IMR-90 (cell line): ENCODE data around the gene PAGE2.

Experiments
- CTCF ChIP-seq: conservative IDR thresholded peaks from 2 replicates; pipeline ENCODE4 v1.5.1; 2012; ENCODE audit warnings: mild to moderate bottlenecking, low read depth, low read length, improper control_type of control experiment
- FOS ChIP-seq: fragments of 150-350 bp; IDR thresholded peaks from 2 replicates; pipeline ENCODE4 v1.6.1; 2016; ENCODE audit warnings: low read depth, low read length
- MAFK ChIP-seq: IDR thresholded peaks from 2 replicates; pipeline ENCODE4 v1.6.1; 2012; ENCODE audit warnings: low read depth, low read length, improper control_type of control experiment
- NFE2L2 ChIP-seq: fragments of 150-350 bp; IDR thresholded peaks from 2 replicates; pipeline ENCODE4 v1.6.1; 2016; ENCODE audit warnings: low read depth, mild to moderate bottlenecking, low read length
- POLR2A ChIP-seq: IDR thresholded peaks from 2 replicates; pipeline ENCODE4 v1.6.1; 2012; ENCODE audit warnings: mild to moderate bottlenecking, low read depth, low read length
- RAD21 ChIP-seq: IDR thresholded peaks from 2 replicates; pipeline ENCODE4 v1.6.1; 2012; ENCODE audit warnings: low read length, improper control_type of control experiment
- RFX5 ChIP-seq: IDR thresholded peaks from 2 replicates; pipeline ENCODE4 v1.8.0; 2012; ENCODE audit warnings: low read depth, mild to moderate bottlenecking, low read length, moderate library complexity
- TF ChIP-seq, protein P1 (sequence below): fragments of 150-350 bp; IDR thresholded peaks from 2 replicates; pipeline ENCODE4 v1.6.1; 2017; ENCODE audit warnings: mild to moderate bottlenecking, antibody characterized with exemption, low read length, low read depth

DNA sequence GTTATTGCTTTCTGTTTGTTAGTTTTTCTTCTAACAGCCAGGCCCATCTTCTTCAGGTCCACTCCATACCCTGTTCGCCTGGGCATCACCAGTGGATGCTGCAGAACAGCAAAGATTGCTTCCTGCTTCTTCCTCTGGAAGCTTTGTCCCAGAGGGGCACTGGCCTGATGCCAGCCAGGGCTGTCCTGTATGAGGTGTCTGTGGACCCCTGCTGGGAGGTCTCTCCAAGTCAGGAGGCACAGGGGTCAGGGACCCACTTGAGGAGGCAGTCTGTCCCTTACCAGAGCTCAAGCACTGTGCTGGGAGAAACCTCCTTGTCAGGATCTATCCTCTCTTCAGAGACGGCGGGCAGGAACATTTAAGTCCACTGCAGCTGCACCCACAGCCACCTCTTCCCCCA is 16.5 kb upstream of the PAGE2 start:
- TF ChIP-seq CTCF (no peak), RFX5 (no peak), POLR2A (no peak), NFE2L2 (no peak), RAD21 (no peak), MAFK (no peak), FOS (no peak)
- TF ChIP-seq, protein P1, sequence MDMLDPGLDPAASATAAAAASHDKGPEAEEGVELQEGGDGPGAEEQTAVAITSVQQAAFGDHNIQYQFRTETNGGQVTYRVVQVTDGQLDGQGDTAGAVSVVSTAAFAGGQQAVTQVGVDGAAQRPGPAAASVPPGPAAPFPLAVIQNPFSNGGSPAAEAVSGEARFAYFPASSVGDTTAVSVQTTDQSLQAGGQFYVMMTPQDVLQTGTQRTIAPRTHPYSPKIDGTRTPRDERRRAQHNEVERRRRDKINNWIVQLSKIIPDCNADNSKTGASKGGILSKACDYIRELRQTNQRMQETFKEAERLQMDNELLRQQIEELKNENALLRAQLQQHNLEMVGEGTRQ, result no peak
